WI38 (cell line): ENCODE measurements around the gene PRKCG.

Source experiments
- H3K4me3 ChIP-seq: 2 replicates; pipeline ENCODE4 v1.5.1; 2011; ENCODE audit warnings: low read depth, mild to moderate bottlenecking, control low read depth, low read length
- CTCF ChIP-seq: IDR thresholded peaks from 2 replicates; pipeline ENCODE4 v1.5.1; 2012; ENCODE audit warnings: low read depth, mild to moderate bottlenecking, control low read depth, low read length

PRKCG gene

GRCh38 chr19:53894707-53895106, 12.7 kb downstream of the PRKCG start:
- TF ChIP-seq CTCF = no peak
- H3K4me3 ChIP-seq = no peak overlapping the region

- H3K4me3 ChIP-seq = no peak overlapping the region
- TF ChIP-seq CTCF = no peak
These were observed 14.7 kb downstream of the PRKCG start for GRCh38 chr19:53896682-53897081.

- H3K4me3 ChIP-seq = no peak overlapping the region
These were observed 15.5 kb downstream of the PRKCG start for GRCh38 chr19:53897459-53897858.

GRCh38 chr19:53898166-53898565, 16.2 kb downstream of the PRKCG start:
- TF ChIP-seq CTCF = no peak
- H3K4me3 ChIP-seq = no peak overlapping the region

More at GRCh38 chr19:53897459-53897858, 15.5 kb downstream of the PRKCG start:
- no peak for TF ChIP-seq CTCF

GRCh38 chr19:53898636-53899341, 16.8 kb downstream of the PRKCG start:
- H3K4me3 ChIP-seq = no peak overlapping the region
- TF ChIP-seq CTCF = no peak

- no peak for TF ChIP-seq CTCF
- no peak overlapping the region for H3K4me3 ChIP-seq
These were observed 18.3 kb downstream of the PRKCG start for GRCh38 chr19:53900191-53900860.

- no peak overlapping the region for H3K4me3 ChIP-seq
- TF ChIP-seq CTCF = no peak
These were observed 21.2 kb downstream of the PRKCG start for GRCh38 chr19:53903055-53903680.
